Neuronal stem cell (in vitro differentiated cells): Measurements from ENCODE around the gene TLNRD1.

Source experiments
- DNase-seq: peaks from one replicate; pipeline ENCODE4 v3.0.0-alpha.2; 2013; ENCODE audit warnings: low spot score
- H2AFZ ChIP-seq: one replicate; pipeline ENCODE4 v1.6.1; 2013; ENCODE audit warnings: mild to moderate bottlenecking, low read length, inconsistent platforms
- H2AK5ac ChIP-seq: 2 replicates; pipeline ENCODE4 v1.6.1; 2013; ENCODE audit warnings: low read depth, mild to moderate bottlenecking, inconsistent platforms, low read length, moderate library complexity, mixed read lengths
- H2BK120ac ChIP-seq: 2 replicates; pipeline ENCODE4 v1.6.1; 2013; ENCODE audit warnings: low read depth, mild to moderate bottlenecking, inconsistent platforms, low read length, moderate library complexity, mixed read lengths
- H2BK12ac ChIP-seq: one replicate; pipeline ENCODE4 v1.6.1; 2013; ENCODE audit warnings: low read length, inconsistent platforms
- H2BK15ac ChIP-seq: 2 replicates; pipeline ENCODE4 v1.6.1; 2013; ENCODE audit warnings: mild to moderate bottlenecking, low read length, inconsistent platforms, mixed read lengths
- H2BK5ac ChIP-seq: one replicate; pipeline ENCODE4 v1.6.1; 2013; ENCODE audit warnings: inconsistent platforms, mild to moderate bottlenecking, low read length, moderate library complexity
- H3K14ac ChIP-seq: one replicate; pipeline ENCODE4 v1.6.1; 2013; ENCODE audit warnings: low read length, inconsistent platforms
- H3K18ac ChIP-seq: 2 replicates; pipeline ENCODE4 v1.6.1; 2013; ENCODE audit warnings: low read length, inconsistent platforms
- H3K23ac ChIP-seq: 2 replicates; pipeline ENCODE4 v1.6.1; 2013; ENCODE audit warnings: low read depth, mild to moderate bottlenecking, mixed read lengths, low read length, inconsistent platforms; ENCODE audit not compliant: poor library complexity
- H3K27ac ChIP-seq: replicated peaks from 3 replicates; pipeline ENCODE4 v1.5.1; 2013; ENCODE audit warnings: low read length, inconsistent platforms
- H3K27me3 ChIP-seq, 3 experiments: 2 replicates each; pipeline ENCODE4 v1.6.1; 2013; ENCODE audit warnings: low read length in 3 of 3, mild to moderate bottlenecking in 2 of 3, inconsistent platforms in 1 of 3, low read depth in 1 of 3, mixed read lengths in 1 of 3, moderate library complexity in 1 of 3; ENCODE audit not compliant: control insufficient read depth in 3 of 3, insufficient read depth in 3 of 3
- H3K36me3 ChIP-seq, 2 donors: replicated peaks in 1 of 2; 2 replicates each; pipeline ENCODE4 v1.6.1; 2013; ENCODE audit warnings: low read length in 2 of 2; ENCODE audit not compliant: control insufficient read depth in 2 of 2, insufficient read depth in 2 of 2
- H3K4ac ChIP-seq: 2 replicates; pipeline ENCODE4 v1.6.1; 2013; ENCODE audit warnings: inconsistent platforms, mild to moderate bottlenecking, low read length, moderate library complexity
- H3K4me1 ChIP-seq, 2 donors: 1 replicate in 1 of 2; 2 replicates in 1 of 2; pipeline ENCODE4 v1.6.1; 2013; ENCODE audit warnings: low read length in 2 of 2, low read depth in 1 of 2; ENCODE audit not compliant: control insufficient read depth in 2 of 2, insufficient read depth in 1 of 2
- H3K4me2 ChIP-seq: one replicate; pipeline ENCODE4 v1.6.1; 2013; ENCODE audit warnings: mild to moderate bottlenecking, low read length, inconsistent platforms; ENCODE audit not compliant: insufficient read depth, poor library complexity, severe bottlenecking
- H3K4me3 ChIP-seq, 2 donors: 2 replicates each; pipeline ENCODE4 v1.5.1; 2013; ENCODE audit warnings: low read length in 2 of 2, mild to moderate bottlenecking in 2 of 2, inconsistent platforms in 1 of 2, moderate library complexity in 1 of 2
- H3K79me1 ChIP-seq: one replicate; pipeline ENCODE4 v1.6.1; 2013; ENCODE audit warnings: low read depth, mild to moderate bottlenecking, inconsistent platforms, low read length, moderate library complexity
- H3K9ac ChIP-seq: one replicate; pipeline ENCODE4 v1.6.1; 2013; ENCODE audit warnings: mild to moderate bottlenecking, low read depth, low read length, inconsistent platforms; ENCODE audit not compliant: poor library complexity
- H3K9me3 ChIP-seq, 2 donors: replicated peaks in 1 of 2; 2 replicates each; pipeline versions ENCODE3 to v1.6.1; 2013; ENCODE audit warnings: low read length in 2 of 2, mild to moderate bottlenecking in 2 of 2, inconsistent platforms in 1 of 2, low read depth in 1 of 2, mixed read lengths in 1 of 2, moderate library complexity in 1 of 2; ENCODE audit not compliant: control insufficient read depth in 2 of 2, insufficient read depth in 1 of 2
- H4K8ac ChIP-seq: one replicate; pipeline ENCODE4 v1.6.1; 2013; ENCODE audit warnings: low read depth, mild to moderate bottlenecking, inconsistent platforms, low read length, moderate library complexity
- H4K91ac ChIP-seq: one replicate; pipeline ENCODE4 v1.6.1; 2013; ENCODE audit warnings: low read length, low read depth, mild to moderate bottlenecking, inconsistent platforms; ENCODE audit not compliant: poor library complexity
- WGBS, 2 donors: extraction: QIAGEN DNeasy Blood & Tissue Kit; methylation state at CpG; one replicate each; pipeline ENCODE4 v1.1.7; 2013; ENCODE audit warnings: missing lambda C conversion rate in 2 of 2, mixed read lengths in 1 of 2; ENCODE audit not compliant: insufficient read length in 2 of 2, insufficient replicate concordance in 1 of 2; ENCODE audit errors: extremely low coverage in 2 of 2; 5-methylcytosine and 5-hydroxymethylcytosine counted together

TLNRD1 gene

GRCh38 chr15:80982839-80983238, 17.9 kb upstream of the TLNRD1 start:
- Histone ChIP-seq H3K9ac (no peak overlapping the region), H2BK12ac (no peak overlapping the region), H3K23ac (no peak overlapping the region), H4K8ac (no peak overlapping the region), H3K4ac (no peak overlapping the region), H3K27ac (no peak overlapping the region), H3K18ac (no peak overlapping the region), H2AFZ (no peak overlapping the region), H2BK120ac (no peak overlapping the region), H3K27me3 (no peaks in the 10 kb centered on the region), H4K91ac (no peak overlapping the region), H3K4me2 (no peak overlapping the region), H2BK15ac (no peak overlapping the region), H3K36me3 (peaks cover 13 to 69% of the 10 kb centered on the region in 2 donors), H3K14ac (no peak overlapping the region), H3K4me1 (peaks cover 0 to 2% of the 10 kb centered on the region in 2 donors), H3K4me3 (no peak overlapping the region), H2BK5ac (no peak overlapping the region), H2AK5ac (no peak overlapping the region), H3K9me3 (no peaks in the 10 kb centered on the region), H3K79me1 (no peaks in the 10 kb centered on the region)
- WGBS, 2 donors, result no CpG with 5 or more reads among the region's 5 CpGs
- no peak for DNase-seq

- no peak overlapping the region for H3K14ac ChIP-seq
- H2AFZ ChIP-seq, result no peak overlapping the region
- H3K27me3 ChIP-seq, result no peaks in the 10 kb centered on the region
- H4K91ac ChIP-seq, result peak overlapping the region; percentile 11
- no peak for DNase-seq
- no peak overlapping the region for H4K8ac ChIP-seq
- no peak overlapping the region for H3K4me3 ChIP-seq
- H3K4ac ChIP-seq, result no peak overlapping the region
- no peak overlapping the region for H2BK120ac ChIP-seq
- no peak overlapping the region for H2BK15ac ChIP-seq
- no peak overlapping the region for H2BK5ac ChIP-seq
- H3K9ac ChIP-seq, result no peak overlapping the region
- no peak overlapping the region for H3K27ac ChIP-seq
- H3K36me3 ChIP-seq, result peaks cover 5 to 48% of the 10 kb centered on the region in 2 donors
- H2BK12ac ChIP-seq, result no peak overlapping the region
- H3K4me2 ChIP-seq, result no peak overlapping the region
- whole genome bisulfite sequencing, 2 donors, result no CpG with 5 or more reads among the region's 9 CpGs
- H3K23ac ChIP-seq, result no peak overlapping the region
- H3K18ac ChIP-seq, result no peak overlapping the region
- no peak overlapping the region for H2AK5ac ChIP-seq
- H3K9me3 ChIP-seq, result no peaks in the 10 kb centered on the region
- peaks cover 4 to 6% of the 10 kb centered on the region in 2 donors for H3K4me1 ChIP-seq
- no peaks in the 10 kb centered on the region for H3K79me1 ChIP-seq
Measured at GRCh38 chr15:80984856-80985255, 15.9 kb upstream of the TLNRD1 start.

- Histone ChIP-seq H4K91ac (no peak overlapping the region), H3K36me3 (peaks cover 5 to 38% of the 10 kb centered on the region in 2 donors), H2BK5ac (no peak overlapping the region), H2AK5ac (no peak overlapping the region), H2AFZ (no peak overlapping the region), H3K4me1 (peaks cover 4 to 6% of the 10 kb centered on the region in 2 donors), H2BK120ac (no peak overlapping the region), H3K27me3 (no peaks in the 10 kb centered on the region), H3K9me3 (no peaks in the 10 kb centered on the region), H3K27ac (no peak overlapping the region), H3K79me1 (no peaks in the 10 kb centered on the region), H3K4me2 (no peak overlapping the region), H2BK15ac (no peak overlapping the region), H2BK12ac (no peak overlapping the region), H3K9ac (no peak overlapping the region), H3K4ac (no peak overlapping the region), H3K23ac (no peak overlapping the region), H3K4me3 (no peak overlapping the region), H3K14ac (no peak overlapping the region), H3K18ac (no peak overlapping the region), H4K8ac (no peak overlapping the region)
- WGBS, 2 donors, result no CpG with 5 or more reads among the region's 5 CpGs
- no peak for DNase-seq
Measured at GRCh38 chr15:80985981-80986380, 14.7 kb upstream of the TLNRD1 start.

GRCh38 chr15:80986487-80986886, 14.2 kb upstream of the TLNRD1 start:
- no peak for DNase-seq
- H3K4ac ChIP-seq, result no peak overlapping the region

More at GRCh38 chr15:80986487-80986886, 14.2 kb upstream of the TLNRD1 start:
- no peak overlapping the region for H2BK5ac ChIP-seq
- no peak overlapping the region for H4K8ac ChIP-seq
- H3K14ac ChIP-seq, result no peak overlapping the region
- H3K9me3 ChIP-seq, result no peaks in the 10 kb centered on the region
- no peak overlapping the region for H2BK120ac ChIP-seq
- no peak overlapping the region for H2AFZ ChIP-seq
- peaks cover 5 to 38% of the 10 kb centered on the region in 2 donors for H3K36me3 ChIP-seq
- H3K4me2 ChIP-seq, result no peak overlapping the region
- no peaks in the 10 kb centered on the region for H3K79me1 ChIP-seq
- H3K27me3 ChIP-seq, result no peaks in the 10 kb centered on the region
- no peak overlapping the region for H3K4me3 ChIP-seq
- no peak overlapping the region for H3K27ac ChIP-seq
- H3K23ac ChIP-seq, result no peak overlapping the region
- H3K4me1 ChIP-seq, result peaks cover 4 to 6% of the 10 kb centered on the region in 2 donors
- H2AK5ac ChIP-seq, result no peak overlapping the region
- no peak overlapping the region for H3K18ac ChIP-seq
- no peak overlapping the region for H2BK12ac ChIP-seq
- no peak overlapping the region for H2BK15ac ChIP-seq
- WGBS, 2 donors, result no CpG with 5 or more reads among the region's 1 CpG
- no peak overlapping the region for H4K91ac ChIP-seq
- H3K9ac ChIP-seq, result no peak overlapping the region
